HEK293 (cell line): ENCODE results near the gene SIK2.

ENCODE experiments used
- CTCF ChIA-PET: fragments of 350-600 bp; formaldehyde crosslinking; extraction: SDS; loops from one replicate; lab custom pipeline; 2021; ENCODE audit warnings: antibody characterized with exemption; lab: Yijun Ruan, JAX
- POLR2A ChIA-PET: fragments of 300-600 bp; formaldehyde crosslinking; extraction: SDS; loops from one replicate; lab custom pipeline; 2020; ENCODE audit warnings: antibody characterized with exemption, inconsistent platforms; lab: Yijun Ruan, JAX
- H3K27ac ChIP-seq: fragments of 200-500 bp; sonication (Bioruptor generic); 2 replicates; pipeline ENCODE4 v1.5.1; 2014; ENCODE audit warnings: low read depth, low read length, control low read depth, inconsistent platforms; ENCODE audit errors: extremely low read depth
- H3K36me3 ChIP-seq, 2 experiments: fragments of 200-500 bp in 1 of 2; sonication (Bioruptor generic) in 1 of 2; 1 replicate in 1 of 2; 2 replicates in 1 of 2; pipeline ENCODE4 v1.5.1; 2014 to 2017; ENCODE audit warnings: inconsistent platforms in 2 of 2, low read length in 2 of 2; ENCODE audit not compliant: control insufficient read depth in 2 of 2, insufficient read depth in 1 of 2
- H3K4me1 ChIP-seq: fragments of 200-500 bp; sonication (Bioruptor generic); 2 replicates; pipeline ENCODE4 v1.5.1; 2014; ENCODE audit warnings: mild to moderate bottlenecking, low read length, inconsistent platforms; ENCODE audit not compliant: control insufficient read depth, insufficient read depth
- H3K4me3 ChIP-seq: 2 replicates; pipeline ENCODE4 v1.5.1; 2011; ENCODE audit warnings: low read depth, mild to moderate bottlenecking, control low read depth, low read length, moderate library complexity
- H3K9me3 ChIP-seq: fragments of 200-500 bp; sonication (Bioruptor generic); 2 replicates; pipeline ENCODE4 v1.5.1; 2014; ENCODE audit warnings: low read depth, low read length, inconsistent platforms; ENCODE audit not compliant: control insufficient read depth, insufficient read depth
- GLI2 ChIP-seq: fragments of 450-650 bp; formaldehyde crosslinking; IDR thresholded peaks from 2 replicates; pipeline ENCODE4; 2017; ENCODE audit warnings: missing biosample characterization, missing genetic modification characterization, low read depth, borderline replicate concordance
- HOXC10 ChIP-seq: sonication (generic); formaldehyde crosslinking; IDR thresholded peaks from 2 replicates; pipeline ENCODE4 v1.8.1; 2023; ENCODE audit warnings: mild to moderate bottlenecking, missing genetic modification reagents
- KLF8 ChIP-seq: fragments of 450-650 bp; formaldehyde crosslinking; IDR thresholded peaks from 2 replicates; pipeline ENCODE4 v1.5.1; 2016; ENCODE audit warnings: missing biosample characterization, missing genetic modification characterization
- OSR2 ChIP-seq: fragments of 450-650 bp; formaldehyde crosslinking; IDR thresholded peaks from 2 replicates; pipeline ENCODE4 v1.5.1; 2016; ENCODE audit warnings: missing biosample characterization, missing genetic modification characterization
- SP7 ChIP-seq: fragments of 450-650 bp; formaldehyde crosslinking; IDR thresholded peaks from 2 replicates; pipeline ENCODE4 v1.5.1; 2016; ENCODE audit warnings: missing biosample characterization, missing genetic modification characterization
- YY2 ChIP-seq: fragments of 450-650 bp; formaldehyde crosslinking; IDR thresholded peaks from 2 replicates; pipeline ENCODE4 v1.5.1; 2016; ENCODE audit warnings: missing biosample characterization, missing genetic modification characterization
- ZBTB17 ChIP-seq: fragments of 450-650 bp; formaldehyde crosslinking; IDR thresholded peaks from 2 replicates; pipeline ENCODE4 v1.5.1; 2016; ENCODE audit warnings: missing biosample characterization, missing genetic modification characterization
- ZBTB20 ChIP-seq: fragments of 450-650 bp; formaldehyde crosslinking; IDR thresholded peaks from 2 replicates; pipeline ENCODE4 v1.5.1; 2016; ENCODE audit warnings: missing biosample characterization, missing genetic modification characterization
- ZBTB21 ChIP-seq: fragments of 450-650 bp; formaldehyde crosslinking; IDR thresholded peaks from 2 replicates; pipeline ENCODE4 v1.5.1; 2017; ENCODE audit warnings: missing biosample characterization, missing genetic modification characterization
- ZBTB8A ChIP-seq: fragments of 450-650 bp; formaldehyde crosslinking; IDR thresholded peaks from 2 replicates; pipeline ENCODE4 v1.5.1; 2016; ENCODE audit warnings: missing biosample characterization, missing genetic modification characterization
- ZFHX2 ChIP-seq: fragments of 450-650 bp; formaldehyde crosslinking; conservative IDR thresholded peaks from 2 replicates; pipeline ENCODE4 v1.5.1; 2016; ENCODE audit warnings: missing biosample characterization, missing genetic modification characterization
- ZFP37 ChIP-seq: fragments of 450-650 bp; formaldehyde crosslinking; IDR thresholded peaks from 2 replicates; pipeline ENCODE4 v1.5.1; 2016; ENCODE audit warnings: missing biosample characterization, missing genetic modification characterization
- ZIC2 ChIP-seq: fragments of 450-650 bp; formaldehyde crosslinking; IDR thresholded peaks from 2 replicates; pipeline ENCODE4 v1.5.1; 2016; ENCODE audit warnings: missing biosample characterization, missing genetic modification characterization
- ZNF10 ChIP-seq: fragments of 450-650 bp; formaldehyde crosslinking; IDR thresholded peaks from 2 replicates; pipeline ENCODE4 v1.5.1; 2017; ENCODE audit warnings: missing biosample characterization, missing genetic modification characterization
- ZNF174 ChIP-seq: fragments of 450-650 bp; formaldehyde crosslinking; IDR thresholded peaks from 2 replicates; pipeline ENCODE4 v1.5.0; 2017; ENCODE audit warnings: missing biosample characterization, mild to moderate bottlenecking, missing genetic modification characterization
- ZNF2 ChIP-seq: fragments of 450-650 bp; formaldehyde crosslinking; IDR thresholded peaks from 2 replicates; pipeline ENCODE4 v1.5.1; 2016; ENCODE audit warnings: missing biosample characterization, missing genetic modification characterization
- ZNF366 ChIP-seq: fragments of 450-650 bp; formaldehyde crosslinking; conservative IDR thresholded peaks from 2 replicates; pipeline ENCODE4 v1.5.1; 2016; ENCODE audit warnings: missing biosample characterization, missing genetic modification characterization
- ZNF514 ChIP-seq: fragments of 450-650 bp; formaldehyde crosslinking; IDR thresholded peaks from 2 replicates; pipeline ENCODE4 v1.5.1; 2016; ENCODE audit warnings: missing biosample characterization, missing genetic modification characterization
- ZNF600 ChIP-seq: fragments of 450-650 bp; formaldehyde crosslinking; IDR thresholded peaks from 2 replicates; pipeline ENCODE4 v1.5.1; 2016; ENCODE audit warnings: missing biosample characterization, missing genetic modification characterization
- ZNF629 ChIP-seq: fragments of 450-650 bp; formaldehyde crosslinking; IDR thresholded peaks from 2 replicates; pipeline ENCODE4 v1.5.1; 2017; ENCODE audit warnings: missing biosample characterization, missing genetic modification characterization
- ZNF660 ChIP-seq: fragments of 450-650 bp; IDR thresholded peaks from 2 replicates; pipeline ENCODE4 v1.5.1; 2018; ENCODE audit warnings: missing biosample characterization, mild to moderate bottlenecking, missing genetic modification characterization
- ZNF677 ChIP-seq: fragments of 450-650 bp; IDR thresholded peaks from 2 replicates; pipeline ENCODE4 v1.5.0; 2018; ENCODE audit warnings: missing biosample characterization, mild to moderate bottlenecking, missing genetic modification characterization, moderate library complexity
- ZNF701 ChIP-seq: fragments of 450-650 bp; formaldehyde crosslinking; IDR thresholded peaks from 2 replicates; pipeline ENCODE4 v1.5.1; 2016; ENCODE audit warnings: missing biosample characterization, missing genetic modification characterization
- ZNF791 ChIP-seq: fragments of 450-650 bp; formaldehyde crosslinking; IDR thresholded peaks from 2 replicates; pipeline ENCODE4 v1.5.1; 2016; ENCODE audit warnings: missing biosample characterization, missing genetic modification characterization
- ZSCAN16 ChIP-seq: fragments of 450-650 bp; formaldehyde crosslinking; IDR thresholded peaks from 2 replicates; pipeline ENCODE4 v1.5.1; 2016; ENCODE audit warnings: missing biosample characterization, missing genetic modification characterization
- TF ChIP-seq, protein P1 (sequence below): fragments of 450-650 bp; formaldehyde crosslinking; IDR thresholded peaks from 2 replicates; pipeline ENCODE4 v1.5.1; 2016; ENCODE audit warnings: missing biosample characterization, missing genetic modification characterization
- TF ChIP-seq, protein P2 (sequence below): fragments of 450-650 bp; formaldehyde crosslinking; IDR thresholded peaks from 2 replicates; pipeline ENCODE4 v1.5.1; 2016; ENCODE audit warnings: missing biosample characterization, missing genetic modification characterization, low read depth
- TF ChIP-seq, protein P3 (sequence below): fragments of 450-650 bp; formaldehyde crosslinking; IDR thresholded peaks from 2 replicates; pipeline ENCODE4 v1.5.1; 2016; ENCODE audit warnings: missing biosample characterization, missing genetic modification characterization
- TF ChIP-seq, protein P4 (sequence below): fragments of 450-650 bp; formaldehyde crosslinking; IDR thresholded peaks from 2 replicates; pipeline ENCODE4 v1.5.1; 2016; ENCODE audit warnings: missing biosample characterization, missing genetic modification characterization
- TF ChIP-seq, protein P5 (sequence below): fragments of 450-650 bp; formaldehyde crosslinking; IDR thresholded peaks from 2 replicates; pipeline ENCODE4 v1.5.1; 2017; ENCODE audit warnings: missing biosample characterization, missing genetic modification characterization
- TF ChIP-seq, protein P6 (sequence below): fragments of 450-650 bp; formaldehyde crosslinking; optimal IDR thresholded peaks from 2 replicates; pipeline ENCODE3; 2016; ENCODE audit warnings: missing biosample characterization, mild to moderate bottlenecking, missing genetic modification characterization

SIK2 gene

DNA sequence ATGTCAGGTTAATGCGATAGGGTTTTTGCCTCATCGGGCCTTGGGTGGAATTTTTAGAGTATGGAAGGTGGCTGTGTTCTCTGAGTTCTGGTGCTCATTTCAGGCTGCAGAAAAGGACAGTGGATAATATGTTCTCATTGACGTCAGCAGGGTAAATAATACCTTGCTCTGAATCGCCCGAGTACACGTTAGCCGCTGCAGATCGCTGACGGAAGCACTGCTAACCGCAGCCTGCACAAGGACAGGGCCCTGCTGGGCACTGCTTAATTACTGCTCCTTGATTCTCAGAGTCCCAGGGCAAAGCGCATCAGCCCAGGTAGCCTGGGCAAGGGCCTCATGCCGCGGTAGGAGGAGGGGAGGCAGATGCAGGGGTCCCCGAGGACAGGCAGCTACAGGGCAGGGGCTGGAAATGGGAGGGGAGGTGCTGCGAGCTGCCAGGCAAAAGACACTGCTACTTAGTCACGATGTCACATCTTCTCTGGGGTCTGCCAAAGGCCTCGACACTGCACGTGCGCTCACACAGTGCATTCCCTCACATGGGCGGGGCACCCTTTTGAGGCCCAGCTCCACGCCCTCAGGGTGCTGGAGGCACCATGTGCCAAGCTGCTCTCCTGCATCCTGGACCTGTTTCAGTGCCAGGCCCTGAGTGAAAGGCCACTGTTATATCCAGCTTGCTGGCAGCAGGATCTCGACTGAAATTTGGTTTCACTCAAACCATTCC, 128.8 kb downstream of the SIK2 start:
- Histone ChIP-seq H3K4me1 (peaks cover 2% of the 10 kb centered on the region; the same call in 1 of the 2 replicates), H3K9me3 (no peaks in the 10 kb centered on the region), H3K27ac (no peak overlapping the region), H3K4me3 (no peak overlapping the region), H3K36me3 (peaks cover 0 to 24% of the 10 kb centered on the region in 2 experiments; a peak in 1 of 3 replicates)
- CTCF ChIA-PET: interaction anchor here (1.3 to 1.4 kb wide), 2 partner anchors 26 to 47 kb away, joined by 3 read pairs; no protein-coding TSS in a partner anchor
- POLR2A ChIA-PET: interaction anchor here (0.6 to 0.7 kb wide), 2 partner anchors 36 to 196 kb away, joined by 3 to 9 read pairs; no protein-coding TSS in a partner anchor
- TF ChIP-seq ZBTB8A (tag by site-specific recombination) (peak; percentile 60), ZFHX2 (tag by site-specific recombination) (no peak), ZBTB20 (tag by site-specific recombination) (peak; percentile 80), ZSCAN16 (no peak), ZNF2 (no peak; the same call in 1 of the 2 replicates), ZNF366 (peak; percentile 53; the same call in 1 of the 2 replicates), KLF8 (tag by site-specific recombination) (no peak), YY2 (tag by site-specific recombination) (no peak), ZNF701 (tag by site-specific recombination) (no peak), HOXC10 (CRISPR knock-in tag) (no peak), ZNF629 (peak; percentile 97), ZBTB21 (tag by site-specific recombination) (peak; percentile 90), ZNF677 (tag by site-specific recombination) (no peak), OSR2 (peak; percentile 91), ZBTB17 (tag by site-specific recombination) (peak; percentile 83), ZFP37 (tag by site-specific recombination) (peak; percentile 65; the same call in 1 of the 2 replicates), GLI2 (tag by site-specific recombination) (no peak), ZIC2 (tag by site-specific recombination) (peak; percentile 70), ZNF174 (tag by site-specific recombination) (no peak), ZNF660 (tag by site-specific recombination) (0 out of 2 replicates have a peak, but pooled peaks have one; percentile 29), ZNF791 (no peak), SP7 (tag by site-specific recombination) (peak; percentile 81), ZNF600 (tag by site-specific recombination) (peak; percentile 96), ZNF514 (tag by site-specific recombination) (no peak), ZNF10 (tag by site-specific recombination) (0 out of 2 replicates have a peak, but pooled peaks have one; percentile 22)
- TF ChIP-seq, protein P1, sequence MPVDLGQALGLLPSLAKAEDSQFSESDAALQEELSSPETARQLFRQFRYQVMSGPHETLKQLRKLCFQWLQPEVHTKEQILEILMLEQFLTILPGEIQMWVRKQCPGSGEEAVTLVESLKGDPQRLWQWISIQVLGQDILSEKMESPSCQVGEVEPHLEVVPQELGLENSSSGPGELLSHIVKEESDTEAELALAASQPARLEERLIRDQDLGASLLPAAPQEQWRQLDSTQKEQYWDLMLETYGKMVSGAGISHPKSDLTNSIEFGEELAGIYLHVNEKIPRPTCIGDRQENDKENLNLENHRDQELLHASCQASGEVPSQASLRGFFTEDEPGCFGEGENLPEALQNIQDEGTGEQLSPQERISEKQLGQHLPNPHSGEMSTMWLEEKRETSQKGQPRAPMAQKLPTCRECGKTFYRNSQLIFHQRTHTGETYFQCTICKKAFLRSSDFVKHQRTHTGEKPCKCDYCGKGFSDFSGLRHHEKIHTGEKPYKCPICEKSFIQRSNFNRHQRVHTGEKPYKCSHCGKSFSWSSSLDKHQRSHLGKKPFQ: no peak
- TF ChIP-seq, protein P2, sequence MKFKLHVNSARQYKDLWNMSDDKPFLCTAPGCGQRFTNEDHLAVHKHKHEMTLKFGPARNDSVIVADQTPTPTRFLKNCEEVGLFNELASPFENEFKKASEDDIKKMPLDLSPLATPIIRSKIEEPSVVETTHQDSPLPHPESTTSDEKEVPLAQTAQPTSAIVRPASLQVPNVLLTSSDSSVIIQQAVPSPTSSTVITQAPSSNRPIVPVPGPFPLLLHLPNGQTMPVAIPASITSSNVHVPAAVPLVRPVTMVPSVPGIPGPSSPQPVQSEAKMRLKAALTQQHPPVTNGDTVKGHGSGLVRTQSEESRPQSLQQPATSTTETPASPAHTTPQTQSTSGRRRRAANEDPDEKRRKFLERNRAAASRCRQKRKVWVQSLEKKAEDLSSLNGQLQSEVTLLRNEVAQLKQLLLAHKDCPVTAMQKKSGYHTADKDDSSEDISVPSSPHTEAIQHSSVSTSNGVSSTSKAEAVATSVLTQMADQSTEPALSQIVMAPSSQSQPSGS (tag by site-specific recombination): 0 out of 2 replicates have a peak, but pooled peaks have one; percentile 15
- TF ChIP-seq, protein P3, sequence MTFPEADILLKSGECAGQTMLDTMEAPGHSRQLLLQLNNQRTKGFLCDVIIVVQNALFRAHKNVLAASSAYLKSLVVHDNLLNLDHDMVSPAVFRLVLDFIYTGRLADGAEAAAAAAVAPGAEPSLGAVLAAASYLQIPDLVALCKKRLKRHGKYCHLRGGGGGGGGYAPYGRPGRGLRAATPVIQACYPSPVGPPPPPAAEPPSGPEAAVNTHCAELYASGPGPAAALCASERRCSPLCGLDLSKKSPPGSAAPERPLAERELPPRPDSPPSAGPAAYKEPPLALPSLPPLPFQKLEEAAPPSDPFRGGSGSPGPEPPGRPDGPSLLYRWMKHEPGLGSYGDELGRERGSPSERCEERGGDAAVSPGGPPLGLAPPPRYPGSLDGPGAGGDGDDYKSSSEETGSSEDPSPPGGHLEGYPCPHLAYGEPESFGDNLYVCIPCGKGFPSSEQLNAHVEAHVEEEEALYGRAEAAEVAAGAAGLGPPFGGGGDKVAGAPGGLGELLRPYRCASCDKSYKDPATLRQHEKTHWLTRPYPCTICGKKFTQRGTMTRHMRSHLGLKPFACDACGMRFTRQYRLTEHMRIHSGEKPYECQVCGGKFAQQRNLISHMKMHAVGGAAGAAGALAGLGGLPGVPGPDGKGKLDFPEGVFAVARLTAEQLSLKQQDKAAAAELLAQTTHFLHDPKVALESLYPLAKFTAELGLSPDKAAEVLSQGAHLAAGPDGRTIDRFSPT (tag by site-specific recombination): peak; percentile 87
- TF ChIP-seq, protein P4, sequence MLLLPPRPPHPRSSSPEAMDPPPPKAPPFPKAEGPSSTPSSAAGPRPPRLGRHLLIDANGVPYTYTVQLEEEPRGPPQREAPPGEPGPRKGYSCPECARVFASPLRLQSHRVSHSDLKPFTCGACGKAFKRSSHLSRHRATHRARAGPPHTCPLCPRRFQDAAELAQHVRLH: no peak
- TF ChIP-seq, protein P5, sequence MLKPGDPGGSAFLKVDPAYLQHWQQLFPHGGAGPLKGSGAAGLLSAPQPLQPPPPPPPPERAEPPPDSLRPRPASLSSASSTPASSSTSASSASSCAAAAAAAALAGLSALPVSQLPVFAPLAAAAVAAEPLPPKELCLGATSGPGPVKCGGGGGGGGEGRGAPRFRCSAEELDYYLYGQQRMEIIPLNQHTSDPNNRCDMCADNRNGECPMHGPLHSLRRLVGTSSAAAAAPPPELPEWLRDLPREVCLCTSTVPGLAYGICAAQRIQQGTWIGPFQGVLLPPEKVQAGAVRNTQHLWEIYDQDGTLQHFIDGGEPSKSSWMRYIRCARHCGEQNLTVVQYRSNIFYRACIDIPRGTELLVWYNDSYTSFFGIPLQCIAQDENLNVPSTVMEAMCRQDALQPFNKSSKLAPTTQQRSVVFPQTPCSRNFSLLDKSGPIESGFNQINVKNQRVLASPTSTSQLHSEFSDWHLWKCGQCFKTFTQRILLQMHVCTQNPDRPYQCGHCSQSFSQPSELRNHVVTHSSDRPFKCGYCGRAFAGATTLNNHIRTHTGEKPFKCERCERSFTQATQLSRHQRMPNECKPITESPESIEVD (tag by site-specific recombination): no peak
- TF ChIP-seq, protein P6, sequence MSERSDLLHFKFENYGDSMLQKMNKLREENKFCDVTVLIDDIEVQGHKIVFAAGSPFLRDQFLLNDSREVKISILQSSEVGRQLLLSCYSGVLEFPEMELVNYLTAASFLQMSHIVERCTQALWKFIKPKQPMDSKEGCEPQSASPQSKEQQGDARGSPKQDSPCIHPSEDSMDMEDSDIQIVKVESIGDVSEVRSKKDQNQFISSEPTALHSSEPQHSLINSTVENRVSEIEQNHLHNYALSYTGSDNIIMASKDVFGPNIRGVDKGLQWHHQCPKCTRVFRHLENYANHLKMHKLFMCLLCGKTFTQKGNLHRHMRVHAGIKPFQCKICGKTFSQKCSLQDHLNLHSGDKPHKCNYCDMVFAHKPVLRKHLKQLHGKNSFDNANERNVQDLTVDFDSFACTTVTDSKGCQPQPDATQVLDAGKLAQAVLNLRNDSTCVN (tag by site-specific recombination): peak; percentile 12
